Measurements from ENCODE around the gene HNRNPLL. TPM values are rescaled to one million over a fixed set of nuclear protein-coding genes. Genes with fewer than 3 reads are reported as not detected.

HNRNPLL gene
- total and polyA plus RNA-seq, 2 experiments from 2014 or later, result 42.5 to 53.4 TPM

DNA sequence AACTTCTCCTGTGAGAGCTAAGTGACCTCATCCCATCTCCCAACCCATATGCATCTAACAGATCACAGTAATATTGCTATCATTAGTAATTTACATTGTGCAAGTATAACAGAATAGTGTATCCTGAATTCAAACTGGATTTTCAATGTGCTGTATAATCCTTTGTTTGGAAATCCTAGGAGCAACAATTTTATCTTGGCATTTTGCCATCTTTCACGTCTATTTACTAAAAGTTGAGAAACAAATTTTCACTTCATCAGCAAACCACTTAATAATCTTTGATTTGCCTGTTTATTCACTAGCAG, 3.8 kb downstream of the HNRNPLL start (continued):
- TF ChIP-seq ZNF462 (CRISPR knock-in tag; IDR thresholded peaks at IDR 0.05), result no peak
- TF ChIP-seq CTCF (conservative IDR thresholded peaks at IDR 0.05; ENCODE audit: low read depth in 2 of 2), result no peak
- TF ChIP-seq STAT1 (IDR thresholded peaks at IDR 0.05; ENCODE audit: unreplicated experiment), result no peak
- no peak for TF ChIP-seq POLR2AphosphoS5 (IDR thresholded peaks at IDR 0.05; ENCODE audit: low read depth)
- TF ChIP-seq EZH2 (IDR thresholded peaks at IDR 0.05; ENCODE audit: low read depth, unreplicated experiment), result no peak
- TF ChIP-seq, protein P1, sequence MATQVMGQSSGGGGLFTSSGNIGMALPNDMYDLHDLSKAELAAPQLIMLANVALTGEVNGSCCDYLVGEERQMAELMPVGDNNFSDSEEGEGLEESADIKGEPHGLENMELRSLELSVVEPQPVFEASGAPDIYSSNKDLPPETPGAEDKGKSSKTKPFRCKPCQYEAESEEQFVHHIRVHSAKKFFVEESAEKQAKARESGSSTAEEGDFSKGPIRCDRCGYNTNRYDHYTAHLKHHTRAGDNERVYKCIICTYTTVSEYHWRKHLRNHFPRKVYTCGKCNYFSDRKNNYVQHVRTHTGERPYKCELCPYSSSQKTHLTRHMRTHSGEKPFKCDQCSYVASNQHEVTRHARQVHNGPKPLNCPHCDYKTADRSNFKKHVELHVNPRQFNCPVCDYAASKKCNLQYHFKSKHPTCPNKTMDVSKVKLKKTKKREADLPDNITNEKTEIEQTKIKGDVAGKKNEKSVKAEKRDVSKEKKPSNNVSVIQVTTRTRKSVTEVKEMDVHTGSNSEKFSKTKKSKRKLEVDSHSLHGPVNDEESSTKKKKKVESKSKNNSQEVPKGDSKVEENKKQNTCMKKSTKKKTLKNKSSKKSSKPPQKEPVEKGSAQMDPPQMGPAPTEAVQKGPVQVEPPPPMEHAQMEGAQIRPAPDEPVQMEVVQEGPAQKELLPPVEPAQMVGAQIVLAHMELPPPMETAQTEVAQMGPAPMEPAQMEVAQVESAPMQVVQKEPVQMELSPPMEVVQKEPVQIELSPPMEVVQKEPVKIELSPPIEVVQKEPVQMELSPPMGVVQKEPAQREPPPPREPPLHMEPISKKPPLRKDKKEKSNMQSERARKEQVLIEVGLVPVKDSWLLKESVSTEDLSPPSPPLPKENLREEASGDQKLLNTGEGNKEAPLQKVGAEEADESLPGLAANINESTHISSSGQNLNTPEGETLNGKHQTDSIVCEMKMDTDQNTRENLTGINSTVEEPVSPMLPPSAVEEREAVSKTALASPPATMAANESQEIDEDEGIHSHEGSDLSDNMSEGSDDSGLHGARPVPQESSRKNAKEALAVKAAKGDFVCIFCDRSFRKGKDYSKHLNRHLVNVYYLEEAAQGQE (IDR thresholded peaks at IDR 0.05; ENCODE audit: unreplicated experiment), result no peak
- no peak for TF ChIP-seq ZNF331 (CRISPR knock-in tag; IDR thresholded peaks at IDR 0.05; ENCODE audit: low read depth)
- no peak for TF ChIP-seq NANOG (IDR thresholded peaks at IDR 0.05; ENCODE audit: borderline replicate concordance)
- no peak for TF ChIP-seq EZH2phosphoT487 (IDR thresholded peaks at IDR 0.05; ENCODE audit: unreplicated experiment)
- TF ChIP-seq CREB1 (CRISPR knock-in tag; IDR thresholded peaks at IDR 0.05; ENCODE audit: low read depth), result no peak
